Measurements from ENCODE around the gene GAS7.

Gene GAS7

GRCh38 chr17:10193632-10194031 lies 4.8 kb downstream of the GAS7 start:
- TF ChIP-seq POLR2A (IDR thresholded peaks at IDR 0.05; ENCODE audit: low read length): no peak
- no peak for TF ChIP-seq GATA1 (IDR thresholded peaks at IDR 0.05; ENCODE audit: low read depth, low read length)
- no peak for DNase-seq

- DNase-seq: no peak
- TF ChIP-seq GATA1 (IDR thresholded peaks at IDR 0.05; ENCODE audit: low read depth, low read length) (no peak), POLR2A (IDR thresholded peaks at IDR 0.05; ENCODE audit: low read length) (no peak)
Measured at GRCh38 chr17:10192972-10193371, 5.4 kb downstream of the GAS7 start.

- no peak for DNase-seq
- TF ChIP-seq GATA1 (IDR thresholded peaks at IDR 0.05; ENCODE audit: low read depth, low read length) (no peak), POLR2A (IDR thresholded peaks at IDR 0.05; ENCODE audit: low read length) (no peak)
Measured at GRCh38 chr17:10192461-10192860, 5.9 kb downstream of the GAS7 start.

DNA sequence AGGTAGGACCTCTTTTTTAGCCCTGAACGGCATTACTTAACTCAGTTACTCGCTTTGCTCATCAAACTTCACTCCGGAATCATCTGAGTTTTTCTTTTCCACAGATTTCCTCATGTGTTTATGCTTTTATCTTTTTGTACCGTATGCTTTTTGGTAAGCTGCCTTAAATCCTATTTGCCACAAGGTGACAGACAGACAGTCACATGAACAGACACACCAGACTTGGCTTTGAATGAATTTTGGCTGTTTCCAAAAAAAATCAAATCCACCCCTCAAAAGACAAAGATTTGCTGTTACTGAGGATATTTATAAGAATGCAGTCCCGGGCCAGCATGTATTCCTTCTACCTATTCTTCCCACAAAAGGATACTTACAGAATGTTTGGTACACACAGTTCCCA lies 10.9 kb downstream of the GAS7 start:
- TF ChIP-seq GATA1 (IDR thresholded peaks at IDR 0.05; ENCODE audit: low read depth, low read length): no peak
- no peak for TF ChIP-seq POLR2A (IDR thresholded peaks at IDR 0.05; ENCODE audit: low read length)
- DNase-seq: no peak

DNA sequence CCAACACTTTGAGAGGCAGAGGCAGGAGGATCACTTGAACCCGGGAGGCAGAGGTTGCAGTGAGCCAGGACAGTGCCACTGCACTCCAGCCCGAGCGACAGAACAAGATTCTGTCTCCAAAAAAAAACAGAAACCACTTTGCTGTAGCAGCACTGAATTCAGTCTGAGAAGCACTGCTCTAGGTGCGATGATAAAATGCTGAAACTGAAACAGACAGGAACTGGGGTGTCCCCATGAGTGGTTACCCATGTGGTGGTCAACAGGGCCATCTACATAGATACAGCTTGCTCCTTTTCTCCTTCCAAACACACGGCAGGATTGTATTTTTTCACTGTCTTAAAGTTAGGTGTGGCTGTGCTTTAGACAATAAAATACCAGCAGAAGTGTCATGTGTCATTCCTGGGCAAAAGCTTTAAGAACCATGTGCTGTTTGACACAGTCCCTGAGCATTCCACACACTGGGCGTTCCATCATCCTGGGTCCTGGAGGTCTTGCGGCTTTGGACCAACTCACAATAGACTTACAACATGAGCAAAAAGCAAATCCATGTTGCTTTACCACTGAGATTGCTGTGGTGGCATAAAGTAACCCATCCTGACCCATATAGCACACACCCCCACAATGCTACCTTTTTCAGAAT lies 11.5 kb downstream of the GAS7 start:
- DNase-seq: no peak
- TF ChIP-seq GATA1 (IDR thresholded peaks at IDR 0.05; ENCODE audit: low read depth, low read length) (no peak), POLR2A (IDR thresholded peaks at IDR 0.05; ENCODE audit: low read length) (no peak)

GRCh38 chr17:10183931-10184930 lies 14.2 kb downstream of the GAS7 start:
- TF ChIP-seq GATA1 (IDR thresholded peaks at IDR 0.05; ENCODE audit: low read depth, low read length): no peak
- no peak for TF ChIP-seq POLR2A (IDR thresholded peaks at IDR 0.05; ENCODE audit: low read length)
- no peak for DNase-seq

GRCh38 chr17:10182785-10183184 lies 15.6 kb downstream of the GAS7 start:
- no peak for DNase-seq
- TF ChIP-seq GATA1 (IDR thresholded peaks at IDR 0.05; ENCODE audit: low read depth, low read length): no peak
- TF ChIP-seq POLR2A (IDR thresholded peaks at IDR 0.05; ENCODE audit: low read length): no peak

DNA sequence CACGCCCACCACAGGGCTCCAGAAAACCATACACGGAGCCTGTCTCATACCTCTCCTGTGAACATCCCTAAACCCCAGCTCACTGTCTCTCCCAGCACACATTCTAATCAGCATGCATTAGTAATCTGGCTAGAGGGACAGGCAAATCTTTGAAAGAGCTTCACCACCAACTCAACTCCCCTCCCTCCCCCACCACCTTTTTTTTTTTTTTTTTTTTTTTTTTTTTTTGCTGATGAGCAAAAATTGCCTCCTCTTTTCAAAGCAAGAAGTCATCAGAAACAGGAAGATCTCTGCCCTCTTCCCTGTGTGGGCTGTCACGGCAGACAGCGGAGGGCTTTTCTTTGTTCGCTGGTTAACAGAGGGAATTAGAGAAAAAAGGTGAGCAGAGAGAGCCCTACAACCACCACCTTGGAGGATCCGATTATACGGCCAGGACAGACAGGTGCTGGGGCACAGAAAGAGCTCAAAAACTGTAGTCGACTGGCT lies 19.9 kb downstream of the GAS7 start:
- no peak for DNase-seq
- TF ChIP-seq GATA1 (IDR thresholded peaks at IDR 0.05; ENCODE audit: low read depth, low read length): no peak
- TF ChIP-seq POLR2A (IDR thresholded peaks at IDR 0.05; ENCODE audit: low read length): no peak

DNA sequence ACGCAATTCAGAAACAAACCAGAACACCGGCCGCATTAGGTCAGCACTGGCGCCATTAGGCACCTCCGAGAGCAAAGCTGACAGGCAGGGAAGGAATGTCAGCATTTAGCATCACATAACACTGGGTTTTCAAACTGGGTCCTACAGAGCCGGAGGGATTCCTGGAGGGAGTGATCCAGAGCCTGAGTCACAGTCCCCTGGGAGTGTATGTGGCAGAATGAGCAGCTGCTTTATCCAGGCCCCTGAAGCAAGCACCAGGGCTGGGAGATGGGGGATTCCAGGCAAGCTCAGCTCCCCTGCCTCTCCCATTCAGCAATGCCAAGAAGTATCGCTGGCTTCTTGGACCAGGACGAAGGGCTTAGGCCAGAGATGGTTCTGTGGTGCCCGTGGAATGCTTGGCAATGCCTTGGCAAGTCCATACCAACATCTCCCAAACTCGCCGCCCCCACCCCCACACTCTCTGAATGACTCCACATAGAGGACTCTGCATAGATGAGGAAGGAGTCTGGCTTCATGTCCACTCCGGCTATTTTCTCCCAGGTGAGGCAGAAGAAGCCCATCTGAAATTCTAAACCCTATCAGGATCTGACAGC lies 20.4 kb downstream of the GAS7 start:
- DNase-seq: no peak
- TF ChIP-seq GATA1 (IDR thresholded peaks at IDR 0.05; ENCODE audit: low read depth, low read length) (no peak), POLR2A (IDR thresholded peaks at IDR 0.05; ENCODE audit: low read length) (no peak)

- no peak for DNase-seq
- TF ChIP-seq POLR2A (IDR thresholded peaks at IDR 0.05; ENCODE audit: low read length): no peak
- TF ChIP-seq GATA1 (IDR thresholded peaks at IDR 0.05; ENCODE audit: low read depth, low read length): no peak
Measured at GRCh38 chr17:10177131-10177912, 21.1 kb downstream of the GAS7 start.

GRCh38 chr17:10173913-10174312 lies 24.5 kb downstream of the GAS7 start:
- TF ChIP-seq GATA1 (IDR thresholded peaks at IDR 0.05; ENCODE audit: low read depth, low read length) (no peak), POLR2A (IDR thresholded peaks at IDR 0.05; ENCODE audit: low read length) (no peak)
- DNase-seq: no peak

DNA sequence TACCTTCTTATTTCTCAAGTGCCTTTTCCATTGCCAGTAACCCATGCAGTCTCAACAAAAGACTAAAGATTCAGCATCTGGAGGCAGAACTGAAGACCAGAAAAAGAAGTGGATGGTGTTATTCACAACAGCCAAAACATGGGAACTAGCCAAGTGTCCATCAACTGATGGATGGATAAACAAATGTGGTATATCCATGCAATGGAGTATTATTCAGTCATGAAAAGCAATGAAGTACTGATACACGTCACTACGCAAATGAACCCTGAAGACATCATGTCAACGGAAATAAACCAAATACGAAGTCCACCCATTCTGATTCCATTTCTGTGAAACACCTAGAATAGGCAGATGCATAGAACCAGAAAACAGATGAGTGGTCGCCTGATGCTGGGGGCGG lies 25.6 kb downstream of the GAS7 start:
- TF ChIP-seq POLR2A (IDR thresholded peaks at IDR 0.05; ENCODE audit: low read length): no peak
- no peak for TF ChIP-seq GATA1 (IDR thresholded peaks at IDR 0.05; ENCODE audit: low read depth, low read length)
- no peak for DNase-seq

DNA sequence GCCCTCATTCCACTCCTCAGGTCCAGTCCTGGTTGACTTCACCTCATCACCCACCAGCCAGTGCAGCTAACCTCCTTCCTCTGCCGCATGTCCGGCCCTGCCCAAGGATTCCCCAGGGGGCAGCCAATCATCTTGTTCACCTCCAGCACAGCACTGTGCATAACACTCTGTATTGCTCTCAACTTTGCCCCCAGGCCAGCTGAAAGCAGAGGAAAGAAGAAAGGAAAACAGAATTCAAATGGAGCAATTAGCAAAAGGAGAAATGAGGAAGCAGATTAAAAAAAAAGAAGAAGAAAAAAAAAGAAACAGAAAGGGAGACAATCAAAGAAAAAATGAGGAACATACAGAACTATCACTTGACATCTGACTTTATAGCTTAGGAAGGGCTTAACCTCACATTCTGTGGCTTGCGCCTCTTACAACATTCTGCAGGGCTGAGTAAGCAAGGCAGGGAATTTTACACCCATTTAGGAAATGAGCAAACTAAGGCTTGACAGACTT lies 26.1 kb downstream of the GAS7 start:
- no peak for DNase-seq
- no peak for TF ChIP-seq GATA1 (IDR thresholded peaks at IDR 0.05; ENCODE audit: low read depth, low read length)
- no peak for TF ChIP-seq POLR2A (IDR thresholded peaks at IDR 0.05; ENCODE audit: low read length)
